H9 (cell line): ENCODE measurements around the gene TIMM50. TPM values are rescaled to one million over a fixed set of nuclear protein-coding genes. Genes with fewer than 3 reads are reported as not detected.
A peak's percentile ranks its signal among the peaks of the same experiment; 100 is the strongest.

Experiments
- DNase-seq: peaks from one replicate; pipeline ENCODE4 v3.0.0-alpha.2; 2017
- H2AFZ ChIP-seq: one replicate; pipeline ENCODE4 v1.6.1; 2013; ENCODE audit warnings: mild to moderate bottlenecking, low read length, control low read depth, moderate library complexity
- H2AK5ac ChIP-seq: 2 replicates; pipeline ENCODE4 v1.6.1; 2013; ENCODE audit warnings: low read length, control low read depth, mixed read lengths; ENCODE audit not compliant: insufficient read length
- H2BK120ac ChIP-seq: one replicate; pipeline ENCODE4 v1.6.1; 2013; ENCODE audit warnings: low read depth, mild to moderate bottlenecking, low read length, control low read depth, inconsistent platforms; ENCODE audit not compliant: poor library complexity, severe bottlenecking
- H2BK12ac ChIP-seq: 2 replicates; pipeline ENCODE4 v1.6.1; 2013; ENCODE audit warnings: low read length, control low read depth, mixed read lengths, low read depth; ENCODE audit not compliant: insufficient read length
- H2BK15ac ChIP-seq: 2 replicates; pipeline ENCODE4 v1.6.1; 2013; ENCODE audit warnings: low read depth, low read length, control low read depth
- H2BK20ac ChIP-seq: one replicate; pipeline ENCODE4 v1.6.1; 2013; ENCODE audit warnings: low read depth, mild to moderate bottlenecking, low read length, control low read depth, inconsistent platforms; ENCODE audit not compliant: poor library complexity, severe bottlenecking
- H2BK5ac ChIP-seq: 2 replicates; pipeline ENCODE4 v1.6.1; 2013; ENCODE audit warnings: low read length, control low read depth, mixed read lengths; ENCODE audit not compliant: insufficient read length
- H3K14ac ChIP-seq: 2 replicates; pipeline ENCODE4 v1.6.1; 2013; ENCODE audit warnings: low read length, control low read depth; ENCODE audit not compliant: insufficient read depth
- H3K18ac ChIP-seq: 2 replicates; pipeline ENCODE4 v1.6.1; 2013; ENCODE audit warnings: low read depth, mild to moderate bottlenecking, mixed read lengths, low read length, control low read depth; ENCODE audit not compliant: insufficient read length
- H3K23ac ChIP-seq: 2 replicates; pipeline ENCODE4 v1.6.1; 2013; ENCODE audit warnings: low read length, control low read depth, mixed read lengths, low read depth; ENCODE audit not compliant: insufficient read length
- H3K23me2 ChIP-seq: 2 replicates; pipeline ENCODE4 v1.6.1; 2013; ENCODE audit warnings: low read depth, mild to moderate bottlenecking, mixed read lengths, low read length, control low read depth; ENCODE audit not compliant: insufficient read length, poor library complexity, severe bottlenecking
- H3K27ac ChIP-seq: 2 replicates; pipeline ENCODE4 v1.5.1; 2013; ENCODE audit warnings: low read length, control low read depth, mixed read lengths, low read depth; ENCODE audit not compliant: insufficient read length
- H3K27me3 ChIP-seq: 2 replicates; pipeline ENCODE4 v1.6.1; 2013; ENCODE audit warnings: low read length, control low read depth, inconsistent platforms; ENCODE audit not compliant: insufficient read depth
- H3K4ac ChIP-seq: 2 replicates; pipeline ENCODE4 v1.6.1; 2013; ENCODE audit warnings: low read depth, mild to moderate bottlenecking, control low read depth, inconsistent platforms, low read length, moderate library complexity
- H3K4me1 ChIP-seq: 2 replicates; pipeline ENCODE4 v1.6.1; 2013; ENCODE audit warnings: low read length, control low read depth, inconsistent platforms; ENCODE audit not compliant: insufficient read depth
- H3K4me2 ChIP-seq: 2 replicates; pipeline ENCODE4 v1.6.1; 2013; ENCODE audit warnings: low read length, control low read depth, mixed read lengths; ENCODE audit not compliant: insufficient read length, insufficient read depth
- H3K56ac ChIP-seq: 2 replicates; pipeline ENCODE4 v1.6.1; 2013; ENCODE audit warnings: low read depth, mild to moderate bottlenecking, mixed read lengths, low read length, control low read depth; ENCODE audit not compliant: insufficient read length
- H3K79me1 ChIP-seq: 2 replicates; pipeline ENCODE4 v1.6.1; 2013; ENCODE audit warnings: low read depth, mild to moderate bottlenecking, moderate library complexity, low read length, control low read depth, inconsistent platforms; ENCODE audit not compliant: insufficient read depth, poor library complexity, severe bottlenecking
- H3K79me2 ChIP-seq: 2 replicates; pipeline ENCODE4 v1.6.1; 2013; ENCODE audit warnings: low read length, control low read depth, inconsistent platforms; ENCODE audit not compliant: insufficient read depth
- H3K9ac ChIP-seq: 2 replicates; pipeline ENCODE4 v1.6.1; 2013; ENCODE audit warnings: low read length, control low read depth, mixed read lengths; ENCODE audit not compliant: insufficient read length; ENCODE audit errors: extremely low read depth
- H3K9me3 ChIP-seq: one replicate; pipeline ENCODE4 v1.6.1; 2013; ENCODE audit warnings: low read depth, low read length, inconsistent platforms; ENCODE audit not compliant: control insufficient read depth
- H3T11ph ChIP-seq: one replicate; pipeline ENCODE4 v1.6.1; 2013; ENCODE audit warnings: mild to moderate bottlenecking, low read length, control low read depth, inconsistent platforms
- H4K20me1 ChIP-seq: one replicate; pipeline ENCODE4 v1.6.1; 2013; ENCODE audit not compliant: control insufficient read depth, insufficient read length, insufficient read depth
- H4K5ac ChIP-seq: 2 replicates; pipeline ENCODE4 v1.6.1; 2013; ENCODE audit warnings: low read depth, mild to moderate bottlenecking, mixed read lengths, low read length, control low read depth; ENCODE audit not compliant: insufficient read length
- H4K8ac ChIP-seq: replicated peaks from 2 replicates; pipeline ENCODE4 v1.6.1; 2013; ENCODE audit warnings: low read length, control low read depth, mixed read lengths, low read depth; ENCODE audit not compliant: insufficient read length
- H4K91ac ChIP-seq: 2 replicates; pipeline ENCODE4 v1.6.1; 2013; ENCODE audit warnings: low read depth, mild to moderate bottlenecking, moderate library complexity, mixed read lengths, low read length, control low read depth; ENCODE audit not compliant: insufficient read length
- H3K27ac Mint-ChIP-seq, 3 experiments: 2 replicates in 2 of 3; 3 replicates in 1 of 3; pipeline ENCODE4 v1.8.0; 2020 to 2021; ENCODE audit warnings: mixed read lengths in 3 of 3, mild to moderate bottlenecking in 1 of 3, moderate library complexity in 1 of 3
- H3K27me3 Mint-ChIP-seq: 2 replicates; pipeline ENCODE4 v1.8.0; 2021; ENCODE audit warnings: low read depth, mild to moderate bottlenecking, moderate library complexity, mixed read lengths
- H3K36me3 Mint-ChIP-seq, 3 experiments: 2 replicates in 2 of 3; 3 replicates in 1 of 3; pipeline ENCODE4 v1.8.0; 2020 to 2021; ENCODE audit warnings: low read depth in 3 of 3, mixed read lengths in 3 of 3; ENCODE audit not compliant: insufficient read depth in 1 of 3
- H3K4me1 Mint-ChIP-seq, 2 experiments: 2 replicates each; pipeline ENCODE4 v1.8.0; 2020; ENCODE audit warnings: mixed read lengths in 2 of 2
- H3K4me3 Mint-ChIP-seq, 2 experiments: 2 replicates in 1 of 2; 3 replicates in 1 of 2; pipeline ENCODE4 v1.8.0; 2020 to 2021; ENCODE audit warnings: mild to moderate bottlenecking in 2 of 2, mixed read lengths in 2 of 2, moderate library complexity in 1 of 2
- H3K9me3 Mint-ChIP-seq, 2 experiments: 2 replicates in 1 of 2; 3 replicates in 1 of 2; pipeline ENCODE4 v1.8.0; 2020; ENCODE audit warnings: mild to moderate bottlenecking in 2 of 2, mixed read lengths in 2 of 2, moderate library complexity in 1 of 2
- CTCF ChIP-seq: fragments of 200-600 bp; sonication (generic); conservative IDR thresholded peaks from 3 replicates; pipeline ENCODE4 v1.8.0; 2021; ENCODE audit warnings: antibody characterized with exemption, mild to moderate bottlenecking
- WGBS: extraction: QIAGEN DNeasy Blood & Tissue Kit; methylation state at CpG from one replicate; pipeline ENCODE4 v1.1.7; 2013; ENCODE audit warnings: missing lambda C conversion rate, low lambda C conversion rate, mixed read lengths; ENCODE audit not compliant: insufficient read length; ENCODE audit errors: extremely low coverage; 5-methylcytosine and 5-hydroxymethylcytosine counted together
- total RNA-seq: library from RNA; stranded (reverse); gene quantifications from 2 replicates; pipeline ENCODE4 v1.2.1, GENCODE V29; 2021

TIMM50 gene
- total RNA-seq, 1 experiment from 2014 or later, result 128 TPM

- Histone ChIP-seq H3K9ac (no peak overlapping the region), H3K79me1 (no peaks in the 10 kb centered on the region), H4K91ac (no peak overlapping the region), H3K56ac (no peak overlapping the region), H3K4ac (no peak overlapping the region), H2BK5ac (no peak overlapping the region), H3K9me3 (no peaks in the 10 kb centered on the region), H3K4me2 (no peak overlapping the region), H3K18ac (no peak overlapping the region), H3K14ac (no peak overlapping the region), H3K27me3 (peaks cover 6% of the 10 kb centered on the region; the same call in 1 of the 2 replicates), H3K4me1 (no peaks in the 10 kb centered on the region), H2BK120ac (no peak overlapping the region), H2BK20ac (no peak overlapping the region), H3K79me2 (no peaks in the 10 kb centered on the region), H4K20me1 (no peaks in the 10 kb centered on the region), H2BK12ac (no peak overlapping the region), H2AK5ac (no peak overlapping the region), H3K23ac (no peak overlapping the region), H3T11ph (no peak overlapping the region), H4K8ac (no peak overlapping the region), H2AFZ (no peak overlapping the region), H2BK15ac (no peak overlapping the region), H3K23me2 (peaks cover 10% of the 10 kb centered on the region), H4K5ac (no peak overlapping the region), H3K27ac (no peak overlapping the region)
- Mint-ChIP-seq H3K27me3 (peaks cover 33% of the 10 kb centered on the region), H3K4me1 (peaks cover 12 to 21% of the 10 kb centered on the region in 2 experiments), H3K9me3 (peaks cover 0 to 2% of the 10 kb centered on the region in 2 experiments; a peak in 3 of 5 replicates), H3K36me3 (peaks cover 9 to 20% (median 9%) of the 10 kb centered on the region in 3 experiments), H3K27ac (peak overlapping the region; percentile 1 to 49 (median 20); a peak in 2 of 7 replicates), H3K4me3 (no peak overlapping the region)
- no peak for TF ChIP-seq CTCF
- no peak for DNase-seq
- no CpG with 5 or more reads among the region's 5 CpGs for WGBS
These were observed 14.0 kb downstream of the TIMM50 start for GRCh38 chr19:39494661-39495060.
